ENCODE measurements around the gene C9orf40.

Gene C9orf40, protein sequence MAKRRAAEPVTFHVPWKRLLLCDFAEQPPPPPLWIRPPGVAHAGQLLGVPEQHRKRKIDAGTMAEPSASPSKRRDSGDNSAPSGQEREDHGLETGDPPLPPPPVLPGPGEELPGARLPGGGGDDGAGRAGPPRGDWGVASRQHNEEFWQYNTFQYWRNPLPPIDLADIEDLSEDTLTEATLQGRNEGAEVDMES

DNA sequence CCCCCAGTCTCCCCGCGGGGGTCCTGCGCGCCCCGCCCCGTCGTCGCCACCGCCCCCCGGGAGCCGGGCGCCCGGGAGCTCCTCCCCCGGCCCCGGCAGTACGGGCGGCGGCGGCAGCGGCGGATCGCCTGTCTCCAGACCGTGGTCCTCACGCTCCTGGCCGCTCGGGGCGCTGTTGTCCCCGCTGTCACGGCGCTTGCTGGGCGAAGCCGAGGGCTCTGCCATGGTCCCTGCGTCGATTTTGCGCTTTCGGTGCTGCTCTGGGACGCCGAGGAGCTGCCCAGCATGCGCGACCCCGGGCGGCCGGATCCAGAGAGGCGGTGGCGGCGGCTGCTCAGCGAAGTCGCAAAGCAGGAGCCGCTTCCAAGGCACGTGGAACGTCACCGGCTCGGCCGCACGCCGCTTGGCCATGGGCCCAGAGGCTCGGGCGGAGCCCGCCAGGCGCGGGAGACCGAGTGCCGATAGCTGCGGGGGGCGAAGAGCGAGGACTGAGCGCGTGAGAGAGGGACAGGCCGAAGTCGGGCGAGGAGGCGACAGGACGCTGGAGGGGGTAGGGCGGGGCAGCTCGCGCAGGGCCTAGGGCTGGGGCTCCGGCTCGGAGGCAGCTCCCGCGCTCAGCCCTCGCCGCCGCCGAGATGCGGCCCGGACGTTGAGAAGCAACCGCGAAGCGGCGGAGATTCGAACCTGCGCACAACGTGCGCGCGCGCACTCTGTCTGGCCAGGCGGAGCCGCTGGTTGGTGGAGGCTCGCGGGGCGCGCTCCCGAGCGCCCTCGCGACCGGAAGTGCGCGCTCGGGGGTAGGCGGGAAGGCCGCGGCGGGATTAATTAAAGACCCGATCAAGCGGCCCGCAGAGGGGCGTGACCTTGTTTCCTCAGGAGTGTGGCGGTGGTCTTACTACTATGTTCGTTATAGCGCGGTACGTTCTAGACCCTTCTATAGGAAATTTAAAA, at the start of gene C9orf40:
C9orf40 (minus strand) TSS at position 712 of the 951 bp plus-strand sequence; CDS start at position 411, 301 bp downstream.
- DNase-seq, result peak; percentile 93

DNA sequence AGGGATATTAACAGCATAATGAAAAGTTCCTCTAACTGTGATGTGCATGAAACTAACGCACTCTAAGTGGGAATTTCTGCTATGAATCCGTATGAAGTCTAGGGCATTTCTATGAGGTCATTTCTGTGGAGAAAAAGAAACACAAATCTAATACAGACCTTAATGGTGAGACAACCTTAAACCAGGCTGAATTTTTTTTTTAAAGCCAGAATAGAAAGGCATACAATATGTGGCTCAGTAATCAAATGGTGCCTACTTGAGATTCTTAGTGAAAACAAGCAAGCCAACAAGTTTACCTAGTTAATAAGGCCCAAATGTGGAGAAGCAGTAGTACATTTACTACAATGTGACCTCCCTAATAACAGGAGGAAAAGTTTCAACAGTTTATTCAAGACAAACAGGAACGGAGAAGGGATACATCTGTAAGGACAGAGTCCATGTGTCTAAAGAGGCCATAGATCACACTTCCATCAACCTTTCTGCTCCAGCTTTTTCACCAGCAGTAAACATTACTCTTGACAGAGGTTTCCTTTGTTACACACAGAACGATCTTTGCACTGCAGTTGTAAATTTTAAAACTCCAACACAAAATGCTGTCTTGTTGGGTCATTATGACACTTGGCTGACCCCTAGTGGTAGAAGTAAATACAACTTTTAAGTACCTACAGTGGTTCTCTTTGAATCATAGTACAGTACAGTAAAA, 49.2 kb upstream of the C9orf40 start:
- DNase-seq, result no peak

DNA sequence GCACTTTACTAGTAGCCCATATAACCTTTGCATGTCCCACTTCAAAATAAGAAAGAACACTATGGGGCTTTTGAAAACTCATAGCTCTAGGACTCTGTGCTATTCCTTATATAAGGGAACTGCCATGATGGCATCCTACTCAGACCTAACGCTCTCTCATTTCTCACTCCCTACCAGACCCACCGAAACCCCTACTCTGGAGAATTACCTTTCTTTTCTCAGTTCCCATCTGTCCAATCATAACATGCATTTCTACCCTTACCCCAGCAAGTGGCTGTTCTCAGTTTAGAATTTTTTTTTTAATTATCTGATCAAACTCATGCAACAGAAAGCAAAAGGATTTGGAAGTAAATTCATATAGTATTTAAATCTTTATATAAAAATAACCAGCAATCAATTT, 48.1 kb upstream of the C9orf40 start:
- DNase-seq, result no peak

DNA sequence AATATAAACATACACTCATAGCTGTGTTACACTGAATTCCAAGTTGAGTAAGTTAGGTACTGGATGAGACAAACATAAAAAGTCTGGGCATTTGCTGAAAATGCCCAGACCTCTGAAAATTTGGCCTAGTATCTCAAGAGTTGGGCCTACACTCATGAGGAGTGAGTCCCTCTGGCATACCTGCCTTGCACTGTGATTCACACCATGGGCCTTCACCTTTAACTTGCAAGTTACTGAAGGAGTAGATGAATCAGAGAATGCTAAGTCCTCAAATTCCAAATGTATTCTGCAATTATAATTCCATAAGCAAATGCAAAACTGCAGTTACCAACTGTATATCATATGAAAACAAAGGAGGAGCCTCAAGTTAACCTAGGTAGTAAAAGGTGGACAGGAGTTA, 32.3 kb upstream of the C9orf40 start:
- DNase-seq, result no peak

DNA sequence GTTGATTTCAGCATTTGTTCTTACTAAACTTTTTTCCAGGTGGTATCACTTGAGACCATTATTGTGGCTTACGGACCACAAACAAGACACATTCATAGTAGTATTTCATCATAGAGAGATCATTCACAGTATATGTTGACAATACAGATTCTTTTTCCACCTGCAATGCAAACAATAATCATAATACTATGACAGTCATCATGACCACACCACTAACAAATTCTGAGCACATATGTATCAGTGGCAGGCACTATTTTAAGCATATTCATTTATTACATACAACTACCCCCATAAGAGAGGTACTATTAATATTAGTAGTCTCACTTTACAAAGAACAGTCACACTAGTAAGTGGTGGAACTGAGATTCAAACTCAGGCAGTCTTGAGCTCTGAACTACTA, 31.0 kb upstream of the C9orf40 start:
- no peak for DNase-seq

DNA sequence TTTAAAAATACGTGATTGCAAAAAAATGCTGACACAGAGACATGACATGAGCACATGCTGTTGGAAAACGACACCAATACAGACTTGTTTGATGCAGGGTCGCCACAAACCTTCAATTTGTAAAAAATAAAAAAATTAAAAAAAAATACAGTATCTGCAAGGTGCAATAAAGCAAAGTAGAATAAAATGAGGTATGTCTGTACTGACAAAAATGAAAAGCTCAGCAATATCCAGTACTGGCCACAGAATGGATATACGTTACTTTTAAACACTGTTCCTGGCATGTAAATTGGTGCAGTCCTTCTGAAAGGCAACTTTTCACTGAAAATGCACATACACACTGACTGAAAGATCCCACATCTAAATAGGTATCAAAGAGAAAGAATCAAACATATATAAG, 27.1 kb upstream of the C9orf40 start:
- no peak for DNase-seq

DNA sequence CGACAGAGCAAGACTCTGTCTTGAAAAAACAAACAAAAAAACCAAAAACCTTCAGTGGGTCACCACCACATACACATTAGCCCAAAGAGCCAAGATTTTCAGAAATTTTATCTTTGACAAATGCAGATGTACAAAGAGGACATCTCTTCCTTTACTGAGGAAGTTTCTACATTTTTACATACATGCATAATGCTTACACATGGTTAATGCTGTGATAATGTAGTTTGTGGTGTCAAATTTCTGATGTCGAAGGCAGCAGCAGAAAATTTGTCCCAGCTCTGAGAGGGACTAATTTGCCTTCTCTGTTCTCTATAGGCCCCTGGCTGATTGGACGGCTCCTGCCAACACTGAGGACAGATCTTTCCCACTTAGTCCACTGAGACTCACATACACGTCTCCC, 24.6 kb upstream of the C9orf40 start:
- no peak for DNase-seq

DNA sequence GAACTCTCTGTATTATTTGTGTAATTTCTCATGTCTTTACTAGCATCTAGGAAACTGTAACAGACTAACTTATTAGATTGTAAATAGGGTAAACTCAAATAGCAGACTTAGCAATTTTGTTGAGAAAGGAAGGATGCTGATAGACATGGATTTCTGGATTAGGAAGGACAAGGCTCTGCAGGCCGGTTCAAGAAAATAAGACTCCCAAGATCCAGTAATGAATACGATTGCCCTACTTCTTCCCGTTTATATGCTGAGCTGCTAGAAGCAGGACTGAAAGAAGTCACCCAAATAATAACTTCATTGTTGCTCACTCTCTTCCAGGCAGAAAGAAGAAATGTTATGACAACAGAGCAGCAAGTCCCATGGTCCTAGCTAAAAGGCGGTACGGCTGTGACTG, 22.8 kb upstream of the C9orf40 start:
- no peak for DNase-seq

DNA sequence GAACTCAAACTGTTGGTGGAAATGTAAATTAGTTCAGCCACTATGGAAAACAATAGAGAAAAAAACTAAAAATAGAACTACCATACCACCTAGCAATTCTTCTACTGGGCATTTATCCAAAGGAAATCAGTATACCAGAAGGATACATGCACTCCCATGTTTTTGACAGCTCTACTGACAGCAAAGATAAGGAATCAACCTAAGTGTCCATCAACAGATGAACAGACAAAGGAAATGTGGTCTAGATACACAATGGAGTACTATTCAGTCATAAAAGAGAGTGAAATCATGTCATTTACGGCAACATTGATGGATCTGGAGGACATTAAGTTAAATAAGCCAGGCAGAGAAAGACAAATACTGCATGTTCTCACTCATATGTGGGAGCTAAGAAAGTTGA, 21.8 kb upstream of the C9orf40 start:
- DNase-seq, result no peak

DNA sequence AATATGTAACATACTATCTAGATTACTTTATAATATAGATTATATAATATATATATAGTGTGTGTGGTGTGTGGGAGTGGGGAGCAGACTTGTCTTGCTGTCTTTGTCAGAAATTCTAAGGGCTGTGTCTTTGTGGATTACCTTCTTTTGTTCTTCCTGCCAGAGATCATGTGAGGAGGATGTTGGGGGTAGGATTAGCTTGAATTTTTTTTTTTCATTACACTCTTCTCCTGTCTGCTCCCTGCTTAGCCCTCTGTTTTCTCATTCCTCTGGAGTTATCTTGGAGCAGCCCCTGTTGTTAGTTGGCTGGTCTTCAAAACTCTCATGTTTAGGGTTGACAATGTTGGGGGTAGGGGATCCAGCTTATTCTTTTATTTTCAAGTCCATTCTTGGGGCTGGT, 21.0 kb upstream of the C9orf40 start:
- DNase-seq, result no peak

DNA sequence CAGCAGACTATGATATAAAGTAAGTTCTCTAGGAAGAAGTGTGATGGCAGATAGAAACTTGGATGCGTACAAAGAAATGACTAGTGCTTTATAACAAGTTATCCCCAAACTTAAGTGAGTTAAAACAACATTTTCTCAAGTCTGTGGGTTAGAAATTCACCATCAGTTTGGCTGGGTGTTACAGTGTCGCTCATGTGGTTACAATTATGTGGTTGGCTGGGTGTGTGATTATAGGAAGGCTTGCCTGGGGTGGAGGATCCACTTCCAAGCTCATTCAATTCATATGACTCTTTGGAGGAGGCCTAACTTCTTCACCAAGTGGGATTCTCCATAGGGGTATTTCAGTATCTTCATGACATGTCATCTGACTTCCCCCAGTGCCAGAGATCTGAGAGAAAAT, 10.3 kb upstream of the C9orf40 start:
- DNase-seq, result no peak

DNA sequence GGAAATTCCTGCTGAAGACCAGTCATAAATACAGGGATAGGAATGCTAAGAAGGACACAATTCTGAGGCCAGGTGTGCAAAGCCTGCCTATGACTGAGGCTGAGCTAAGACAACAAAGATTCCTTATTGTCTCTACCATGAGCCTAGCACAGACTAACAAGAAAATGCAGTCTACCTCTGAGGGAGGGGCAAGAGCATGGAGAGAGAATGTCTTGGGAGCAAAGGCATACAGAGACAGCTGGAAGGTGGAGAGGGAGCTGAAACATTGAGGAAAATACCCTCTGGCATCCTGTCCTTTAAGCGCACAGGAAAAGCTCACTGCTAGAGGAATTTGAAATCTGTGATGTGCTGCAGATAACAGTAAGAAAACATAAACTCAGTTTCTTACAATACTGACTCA, 8.8 kb upstream of the C9orf40 start:
- no peak for DNase-seq

DNA sequence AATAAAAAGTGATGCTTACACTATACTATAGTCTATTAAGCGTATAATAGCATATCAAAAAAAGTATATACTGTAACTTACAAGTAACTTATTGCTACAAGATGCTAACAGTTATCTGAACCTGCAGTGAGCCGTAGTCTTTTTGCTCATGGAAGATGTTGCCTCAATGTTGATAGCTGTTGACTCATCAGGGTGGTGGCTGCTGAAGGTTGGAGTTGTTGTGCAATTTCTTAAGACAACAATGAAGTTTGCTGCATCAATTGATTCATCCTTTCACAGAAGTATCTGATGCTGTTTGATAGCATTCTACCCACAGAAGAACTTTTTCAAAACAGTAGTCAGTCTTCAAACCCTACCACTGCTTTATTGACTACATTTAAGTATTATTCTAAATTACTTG, 7.8 kb upstream of the C9orf40 start:
- DNase-seq, result no peak

DNA sequence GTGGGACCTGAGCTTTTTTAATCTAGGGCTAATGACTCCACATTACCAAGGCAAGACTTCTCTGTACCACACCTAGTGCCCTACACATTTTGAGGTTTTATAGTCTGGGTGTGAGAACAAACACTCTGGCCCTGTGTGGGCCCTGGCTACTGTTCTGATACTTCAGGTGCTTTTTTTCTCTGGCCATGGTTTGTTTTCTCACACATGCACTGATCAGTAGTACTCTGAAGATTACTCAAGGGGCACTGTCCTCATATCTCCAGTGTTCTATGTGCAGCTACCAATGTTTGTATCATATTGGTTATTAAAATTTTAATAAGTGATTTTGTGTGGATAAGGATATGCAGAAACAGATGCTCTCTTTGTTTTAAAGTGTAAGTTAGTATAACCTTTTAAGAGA, 5.9 kb upstream of the C9orf40 start:
- DNase-seq, result no peak

DNA sequence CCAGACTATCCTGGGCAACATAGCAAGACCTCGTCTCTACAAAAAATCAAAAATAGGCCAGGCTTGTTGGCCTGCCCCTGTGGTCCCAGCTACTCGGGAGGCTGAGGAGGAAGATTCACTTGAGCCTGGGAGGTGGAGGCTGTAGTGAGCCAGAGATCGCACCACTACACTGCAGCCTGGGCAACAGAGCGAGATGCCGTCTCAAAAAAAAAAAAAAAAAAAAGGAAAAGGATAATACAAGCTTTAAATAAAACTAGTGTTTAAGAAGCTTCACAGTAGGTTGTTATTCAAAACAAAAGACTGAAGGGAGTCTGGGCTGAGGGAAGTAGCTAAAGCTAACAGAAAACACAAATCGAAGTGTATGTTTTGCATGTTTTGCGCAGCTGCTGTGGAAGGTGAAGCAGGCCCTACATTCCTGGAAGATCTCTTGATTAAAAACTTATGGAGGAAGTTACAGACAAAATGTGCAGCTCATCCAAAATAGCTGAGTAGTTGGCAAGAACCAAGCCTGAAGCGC, 581 bp upstream of the C9orf40 start:
- DNase-seq, result no peak

DNA sequence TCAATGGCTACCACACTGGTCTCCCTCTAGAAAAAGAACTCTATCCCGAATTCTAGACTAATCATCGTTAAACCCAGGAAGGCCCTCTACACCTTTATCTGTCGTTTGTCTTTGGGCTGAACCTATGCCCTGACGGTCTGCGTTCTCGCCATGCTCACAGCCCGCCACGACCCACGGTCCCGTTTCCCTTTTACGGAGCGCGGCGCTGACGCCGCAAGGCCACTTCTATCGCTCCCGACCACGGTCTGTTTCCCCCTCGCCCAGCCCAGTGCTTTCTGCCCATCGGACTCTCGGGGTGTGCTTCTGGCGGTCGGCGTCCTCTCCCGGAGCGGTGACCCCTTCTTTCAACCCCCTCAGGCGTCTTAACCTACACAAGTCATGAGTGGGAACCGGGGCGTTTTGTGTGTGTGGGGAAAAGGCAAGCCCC, 974 bp downstream of the C9orf40 start:
- peak; percentile 59 for DNase-seq

DNA sequence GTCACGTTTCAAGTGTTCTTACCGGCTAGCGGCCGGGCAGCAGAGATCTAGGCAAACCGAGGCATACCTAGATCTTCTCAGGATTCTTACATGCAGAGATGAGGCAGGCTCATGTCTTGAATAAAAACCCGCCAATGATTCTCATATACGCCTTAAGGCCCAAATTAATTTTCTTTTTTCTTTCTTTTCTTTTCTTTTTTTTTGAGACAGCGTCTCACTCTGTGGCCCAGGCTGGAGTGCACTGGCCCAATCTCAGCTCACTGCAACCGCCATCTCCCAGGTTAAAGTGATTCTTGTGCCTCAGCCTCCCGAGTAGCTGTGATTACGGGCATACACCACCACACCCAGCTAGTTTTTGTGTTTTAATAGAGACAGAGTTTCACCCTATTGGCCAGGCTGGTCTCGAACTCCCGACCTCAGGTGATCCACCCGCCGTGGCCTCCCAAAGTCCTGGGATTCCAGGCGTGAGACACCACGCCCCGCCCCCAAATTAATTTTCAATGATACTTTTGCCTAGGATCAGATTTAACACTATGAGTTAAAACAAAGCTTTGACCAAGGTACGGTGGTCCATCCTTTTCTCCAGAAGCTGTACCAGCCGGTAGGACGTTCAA, 1.5 kb downstream of the C9orf40 start:
- DNase-seq, result no peak

DNA sequence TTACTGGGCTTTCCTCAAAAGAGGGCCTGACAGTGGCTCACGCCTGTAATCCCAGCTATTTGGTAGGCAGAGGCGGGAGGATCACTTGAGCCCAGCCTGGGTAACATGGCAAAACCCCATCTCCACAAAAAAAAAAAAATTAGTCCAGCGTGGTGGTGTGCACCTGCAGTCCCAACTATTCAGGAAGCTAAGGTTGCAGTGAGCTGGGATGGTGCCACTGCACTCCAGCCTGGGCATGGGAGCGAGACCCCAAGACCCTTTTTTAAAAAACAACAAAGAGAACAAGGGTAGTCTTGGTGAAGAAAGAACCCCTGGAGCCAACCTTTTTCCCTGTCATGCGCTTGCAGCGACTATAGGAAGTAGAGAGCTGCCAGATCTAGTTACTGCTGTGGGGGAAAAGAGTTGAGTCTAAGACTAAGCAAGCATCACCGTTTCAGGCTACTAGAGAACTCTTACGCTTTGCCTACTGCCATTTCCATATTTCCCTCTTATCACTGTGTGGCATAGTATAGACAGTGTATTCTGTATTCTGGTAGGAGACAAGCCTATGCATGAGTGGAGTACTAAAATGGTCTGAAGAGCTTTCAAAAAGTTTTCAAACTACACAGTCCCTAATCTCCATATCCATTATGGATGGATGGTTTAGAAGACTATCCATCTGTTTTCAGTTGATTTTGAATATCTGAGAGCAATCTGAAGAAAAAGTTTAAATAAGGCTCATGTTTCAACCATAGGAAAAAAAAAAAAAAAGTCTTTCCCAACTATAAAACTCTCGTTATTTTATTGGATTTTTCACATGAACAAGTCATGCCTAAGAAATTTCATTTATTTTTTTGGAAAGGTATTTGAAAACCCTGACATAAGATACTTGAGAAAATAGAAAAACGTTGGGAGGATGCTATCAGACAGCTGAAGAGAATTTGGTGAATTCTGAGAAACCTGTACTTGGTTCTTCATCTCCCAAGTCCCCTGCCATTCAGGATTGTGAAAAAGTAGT, 2.6 kb downstream of the C9orf40 start:
- no peak for DNase-seq

DNA sequence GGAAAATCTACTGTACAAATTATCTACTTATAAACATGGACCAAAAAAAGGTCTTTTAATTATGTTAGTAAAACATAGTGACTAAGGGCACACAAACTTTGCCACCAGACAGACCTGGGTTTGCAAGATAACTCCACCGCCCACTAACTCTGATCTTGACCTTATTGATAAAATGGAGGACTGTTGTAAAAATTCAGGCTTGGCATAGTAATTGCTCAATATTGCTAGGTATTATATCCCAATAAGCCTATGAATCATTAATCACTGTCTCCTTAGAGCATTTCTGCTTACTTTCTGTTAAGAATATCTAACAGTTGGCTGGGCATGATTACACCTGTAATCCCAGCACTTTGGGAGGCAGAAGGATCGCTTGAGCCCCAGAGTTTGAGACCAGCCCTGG, 3.8 kb downstream of the C9orf40 start:
- DNase-seq, result no peak

DNA sequence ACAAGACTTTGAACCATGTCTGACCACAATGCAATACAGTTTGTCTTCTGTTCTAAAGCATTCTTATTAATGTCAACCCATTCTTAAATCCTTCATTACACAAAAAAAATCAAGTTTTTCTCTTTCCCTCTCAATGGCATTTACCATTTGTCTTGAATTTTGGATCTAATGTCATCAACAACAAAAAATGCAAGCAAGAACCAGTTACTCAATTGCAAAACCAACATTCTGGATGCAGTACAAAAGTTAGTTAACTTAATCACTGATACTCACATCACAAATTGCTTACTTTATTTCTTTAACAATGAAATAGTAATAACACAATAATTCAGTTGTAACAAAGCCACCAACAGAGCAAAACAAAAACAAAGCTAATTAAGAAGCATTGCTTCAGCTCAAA, 6.0 kb downstream of the C9orf40 start:
- DNase-seq, result no peak

DNA sequence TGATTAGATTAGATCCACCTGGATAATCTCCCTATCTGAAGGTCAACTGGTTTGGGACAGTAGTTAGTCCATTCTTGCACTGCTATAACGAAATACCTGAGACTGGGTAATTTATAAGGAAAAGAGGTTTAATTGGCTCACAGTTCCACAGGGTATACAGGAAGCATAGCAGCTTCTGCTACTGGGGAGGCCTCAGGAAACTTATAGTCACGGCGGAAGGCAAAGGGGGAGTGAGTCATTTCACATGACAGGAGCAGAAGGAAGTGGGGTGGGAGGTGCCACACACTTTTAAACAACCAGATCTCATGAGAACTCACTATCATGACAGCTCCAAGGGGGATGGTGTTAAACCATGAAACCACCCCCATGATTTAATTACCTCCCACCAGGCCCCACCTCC, 9.9 kb downstream of the C9orf40 start:
- peak; percentile 54 for DNase-seq

DNA sequence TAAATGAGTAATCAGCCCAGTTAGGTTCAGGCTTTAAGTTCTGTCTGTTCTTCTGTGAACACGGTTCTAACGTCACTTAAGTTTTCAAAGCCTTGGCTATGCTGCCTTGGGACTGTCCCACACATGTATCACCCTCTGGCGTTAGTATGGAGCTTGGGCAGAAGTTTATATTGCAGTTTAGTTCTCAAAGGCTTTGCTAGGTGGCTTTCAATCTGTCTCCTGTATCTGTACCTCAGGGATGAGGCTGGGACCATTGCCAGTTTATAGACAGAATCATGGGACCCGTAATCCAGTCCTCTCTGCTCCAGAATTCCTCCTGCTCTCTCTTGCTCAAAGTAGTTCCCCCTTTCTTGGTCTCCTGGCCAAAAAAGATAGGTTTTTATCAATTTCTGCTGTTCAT, 12.1 kb downstream of the C9orf40 start:
- DNase-seq, result no peak

All from stimulated activated CD4-positive, alpha-beta T cell treated with anti-CD3 and anti-CD28 coated beads, Interleukin-15, amount 100 ng/mL, for 24 hours (primary cell).